ENCODE data around the gene GNG8. TPM values are rescaled to one million over a fixed set of nuclear protein-coding genes. Genes with fewer than 3 reads are reported as not detected.

Gene GNG8
- not detected in 2 replicates for total RNA-seq

GRCh38 chr19:46635920-46636761, at the start of gene GNG8:
GNG8 (minus strand) TSS chr19:46636202; CDS start chr19:46634682, 1,520 bp downstream.

DNA sequence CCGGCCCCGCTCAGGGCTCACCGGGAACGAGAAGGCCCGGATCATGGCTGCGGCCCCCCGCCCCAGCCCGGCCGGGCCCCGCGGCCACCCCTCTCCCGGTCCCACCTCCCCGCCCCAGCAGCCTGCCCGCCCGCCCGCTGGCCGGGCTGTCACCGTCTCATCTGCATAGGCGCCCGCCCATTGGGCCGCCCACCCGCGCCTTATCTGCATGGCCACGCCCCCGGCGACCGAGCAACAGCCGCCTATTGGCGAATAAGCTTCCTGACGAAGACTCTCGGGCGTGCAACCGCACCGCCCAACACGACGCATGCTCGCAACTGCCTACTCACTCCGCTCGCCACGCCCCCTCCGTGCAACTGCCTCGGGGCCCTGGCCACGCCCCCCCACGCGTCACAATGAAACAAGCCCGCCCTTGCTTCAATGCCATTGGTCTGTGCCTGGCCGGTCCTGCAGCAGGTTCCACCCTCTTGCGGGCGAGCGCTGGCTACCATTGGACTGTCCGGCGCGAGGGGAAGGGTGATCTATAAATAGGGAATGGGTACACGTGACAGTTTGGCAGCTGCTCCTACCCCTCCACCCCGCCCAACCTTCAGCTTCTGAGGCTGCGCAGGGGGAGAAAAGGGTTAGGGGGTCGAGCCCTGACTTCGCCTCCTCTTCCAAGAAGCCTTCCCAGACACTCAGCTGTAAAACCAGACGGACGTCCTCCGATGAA, 25.2 kb upstream of the GNG8 start, which contains the start of gene DACT3:
Gene DACT3 (minus strand): TSS at position 163 of the 712 bp plus-strand sequence. CDS start 118 bp downstream, at position 45.

GRCh38 chr19:46624958-46625661, 10.9 kb downstream of the GNG8 start, which contains the start of gene PTGIR:
PTGIR (minus strand) TSS chr19:46625089; CDS start chr19:46624225, 864 bp downstream.

DNA sequence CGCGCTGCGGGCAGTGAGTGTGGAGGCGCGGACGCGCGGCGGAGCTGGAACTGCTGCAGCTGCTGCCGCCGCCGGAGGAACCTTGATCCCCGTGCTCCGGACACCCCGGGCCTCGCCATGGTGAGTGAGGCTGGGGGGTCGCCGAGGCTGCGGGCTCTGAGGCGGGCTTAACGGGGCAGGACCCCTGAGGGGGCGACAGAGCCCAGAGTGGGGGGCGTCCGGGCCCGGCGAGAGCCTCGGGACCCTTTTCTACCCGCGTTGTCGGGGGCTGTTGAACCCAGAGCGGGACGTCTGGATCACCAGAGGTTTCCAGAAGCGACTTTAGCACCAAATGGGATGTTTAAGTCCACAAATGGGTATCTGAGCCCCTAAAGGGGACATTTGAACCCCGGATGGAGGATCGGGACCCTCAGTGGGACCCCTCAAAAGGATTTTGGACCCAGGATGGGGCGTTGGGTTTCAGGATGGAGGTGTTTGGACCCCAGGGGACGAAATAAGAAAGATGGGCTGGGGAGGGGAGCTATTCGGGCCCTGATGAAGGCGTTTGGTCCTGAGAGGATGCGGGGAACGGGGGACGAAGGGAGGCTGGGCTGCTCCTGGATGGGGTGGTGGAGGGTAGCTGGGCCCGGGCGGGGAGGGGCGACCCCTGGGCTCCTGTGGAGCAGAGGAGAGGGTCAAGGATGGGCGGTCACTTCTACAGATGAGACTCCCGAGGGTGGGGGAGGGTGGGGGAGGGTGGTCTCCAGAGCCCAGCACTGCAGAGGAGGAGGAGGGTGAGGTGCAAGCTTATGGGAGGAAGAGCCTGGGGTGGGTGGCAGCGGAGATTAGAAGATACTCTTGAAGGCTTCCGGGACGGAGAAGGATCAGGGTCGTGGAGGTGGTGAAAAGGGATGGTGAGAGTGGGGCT, 34.4 kb downstream of the GNG8 start, which contains the start of gene CALM3:
Gene CALM3 (plus strand): TSS at position 13 of the 907 bp plus-strand sequence. CDS start 105 bp downstream, at position 118.

Other genes starting within 250 kb of the GNG8 start
- gene CCDC8, start 222.6 kb downstream of the GNG8 start, total RNA-seq, result 40.5 and 50.6 TPM in 2 replicates
- gene PNMA8C, start 207.3 kb downstream of the GNG8 start, total RNA-seq, result under 0.01 and 0.16 TPM in 2 replicates
- 2.9 and 5.5 TPM in 2 replicates for gene PNMA8A, start 164.6 kb downstream of the GNG8 start, total RNA-seq
- 3.0 and 4.5 TPM in 2 replicates for gene PNMA8B, start 140.3 kb downstream of the GNG8 start, total RNA-seq
- gene CALM3, start 34.9 kb downstream of the GNG8 start, total RNA-seq, result 179 and 253 TPM in 2 replicates
- 0.77 and 0.95 TPM in 2 replicates for gene PTGIR, start 11.1 kb downstream of the GNG8 start, total RNA-seq
- gene DACT3, start 25.0 kb upstream of the GNG8 start, total RNA-seq, result 3.3 and 4.6 TPM in 2 replicates
- 14.4 and 14.5 TPM in 2 replicates for gene PRKD2, start 80.9 kb upstream of the GNG8 start, total RNA-seq
- 8.6 and 9.0 TPM in 2 replicates for gene FKRP, start 109.9 kb upstream of the GNG8 start, total RNA-seq
- 52.0 and 63.6 TPM in 2 replicates for gene STRN4, start 110.2 kb upstream of the GNG8 start, total RNA-seq
- 78.7 and 213 TPM in 2 replicates for gene SLC1A5, start 152.4 kb upstream of the GNG8 start, total RNA-seq
- gene AP2S1, start 214.6 kb upstream of the GNG8 start, total RNA-seq, result 155 and 191 TPM in 2 replicates
- 23.5 and 28.0 TPM in 2 replicates for gene ARHGAP35, start 224.8 kb upstream of the GNG8 start, total RNA-seq

Measured in bronchial smooth muscle cell (primary cell).